Neural cell (in vitro differentiated cells): Measurements from ENCODE around the gene ANKRD39. TPM values are rescaled to one million over a fixed set of nuclear protein-coding genes. Genes with fewer than 3 reads are reported as not detected.

ENCODE experiments used
- H2AFZ ChIP-seq: fragments of 200-600, 300-800 bp; sonication (generic), shearing (Covaris generic); 2 replicates; pipeline ENCODE4 v1.6.0; 2014; ENCODE audit warnings: low read depth, mild to moderate bottlenecking, antibody characterized with exemption, low read length, moderate library complexity
- H3F3A ChIP-seq: fragments of 200-600 bp; shearing (Covaris generic); 2 replicates; pipeline ENCODE4 v1.6.1; 2016; ENCODE audit warnings: mild to moderate bottlenecking, moderate library complexity, mixed read lengths, antibody characterized with exemption, low read length; ENCODE audit not compliant: insufficient read depth, poor library complexity, severe bottlenecking
- H3K27ac ChIP-seq: fragments of 200-600, 300-800 bp; sonication (generic), shearing (Covaris generic); 2 replicates; pipeline ENCODE4 v1.5.1; 2014; ENCODE audit warnings: mild to moderate bottlenecking, low read length, moderate library complexity
- H3K27me3 ChIP-seq: fragments of 300-800, 200-600 bp; sonication (generic), shearing (Covaris generic); 2 replicates; pipeline ENCODE4 v1.6.0; 2014; ENCODE audit warnings: mild to moderate bottlenecking, low read depth, low read length, moderate library complexity; ENCODE audit not compliant: insufficient read depth
- H3K36me3 ChIP-seq: fragments of 300-800, 200-600 bp; sonication (generic), shearing (Covaris generic); 2 replicates; pipeline ENCODE4 v1.5.1; 2014; ENCODE audit warnings: mild to moderate bottlenecking, antibody characterized with exemption, low read length, moderate library complexity; ENCODE audit not compliant: insufficient read depth
- H3K4me2 ChIP-seq: fragments of 300-800, 200-600 bp; sonication (generic), shearing (Covaris generic); 2 replicates; pipeline ENCODE4 v1.6.0; 2014; ENCODE audit warnings: mild to moderate bottlenecking, low read length
- H3K4me3 ChIP-seq: fragments of 300-800, 200-600 bp; sonication (generic), shearing (Covaris generic); 2 replicates; pipeline ENCODE4 v1.5.1; 2014; ENCODE audit warnings: mild to moderate bottlenecking, low read length, moderate library complexity
- H3K79me2 ChIP-seq: fragments of 200-600 bp; shearing (Covaris generic); replicated peaks from 2 replicates; pipeline ENCODE4 v1.6.0; 2014; ENCODE audit warnings: mild to moderate bottlenecking, low read length, moderate library complexity; ENCODE audit not compliant: insufficient read depth
- H3K9ac ChIP-seq: fragments of 300-800, 200-600 bp; sonication (generic), shearing (Covaris generic); 2 replicates; pipeline ENCODE4 v1.6.1; 2016; ENCODE audit warnings: mild to moderate bottlenecking, low read length, mixed read lengths
- H3K9me2 ChIP-seq: fragments of 200-600 bp; shearing (Covaris generic); 2 replicates; pipeline ENCODE4 v1.6.1; 2016; ENCODE audit warnings: mild to moderate bottlenecking, low read length, mixed read lengths; ENCODE audit not compliant: insufficient read depth
- H3K9me3 ChIP-seq: fragments of 200-600, 300-800 bp; sonication (generic), shearing (Covaris generic); 2 replicates; pipeline ENCODE4 v1.6.1; 2016; ENCODE audit warnings: mild to moderate bottlenecking, mixed run types, low read length, moderate library complexity, mixed read lengths
- H4K20me1 ChIP-seq: fragments of 200-600 bp; shearing (Covaris generic); 2 replicates; pipeline ENCODE4 v1.6.1; 2016; ENCODE audit warnings: mild to moderate bottlenecking, mixed run types; ENCODE audit not compliant: insufficient read depth
- CTCF ChIP-seq: fragments of 450-650 bp; IDR thresholded peaks from 2 replicates; pipeline ENCODE4 v1.5.1; 2014; ENCODE audit warnings: antibody characterized with exemption, mild to moderate bottlenecking, moderate library complexity; ENCODE audit not compliant: poor library complexity, severe bottlenecking
- EP300 ChIP-seq: fragments of 450-650 bp; conservative IDR thresholded peaks from 2 replicates; pipeline ENCODE4 v1.6.1; 2014; ENCODE audit warnings: antibody characterized with exemption, mild to moderate bottlenecking, moderate library complexity; ENCODE audit not compliant: poor library complexity, severe bottlenecking
- EZH2 ChIP-seq: fragments of 200-600, 300-800 bp; shearing (Covaris generic), sonication (generic); IDR thresholded peaks from 2 replicates; pipeline ENCODE4 v1.6.1; 2014; ENCODE audit warnings: antibody characterized with exemption, low read length, borderline replicate concordance, mild to moderate bottlenecking; ENCODE audit not compliant: insufficient read depth, poor library complexity, severe bottlenecking
- MXI1 ChIP-seq: fragments of 450-650 bp; conservative IDR thresholded peaks from 2 replicates; pipeline ENCODE4 v1.6.1; 2014; ENCODE audit warnings: antibody characterized with exemption, mild to moderate bottlenecking; ENCODE audit not compliant: poor library complexity, severe bottlenecking
- POLR2AphosphoS5 ChIP-seq: IDR thresholded peaks from 2 replicates; pipeline ENCODE4 v1.6.1; 2012
- RAD21 ChIP-seq: fragments of 450-650 bp; conservative IDR thresholded peaks from 2 replicates; pipeline ENCODE4 v1.6.1; 2014; ENCODE audit warnings: antibody characterized with exemption, mild to moderate bottlenecking, moderate library complexity
- REST ChIP-seq: IDR thresholded peaks from 2 replicates; pipeline ENCODE4 v1.6.1; 2012; ENCODE audit warnings: borderline replicate concordance
- SMC3 ChIP-seq: fragments of 450-650 bp; conservative IDR thresholded peaks from 2 replicates; pipeline ENCODE4 v1.6.1; 2014; ENCODE audit warnings: antibody characterized with exemption, mild to moderate bottlenecking, moderate library complexity; ENCODE audit not compliant: poor library complexity
- TAF1 ChIP-seq: IDR thresholded peaks from 2 replicates; pipeline ENCODE4 v1.6.1; 2012; ENCODE audit warnings: low read depth
- polyA plus RNA-seq: library from polyadenylated mRNA; depleted of rRNA; stranded (reverse); fragments of >200 nt; gene quantifications from 2 replicates; pipeline ENCODE4 v1.2.3, GENCODE V29; 2014

The ANKRD39 gene
- polyA plus RNA-seq, 1 donor from 2014 or later = 30.7 TPM

- Histone ChIP-seq H3K4me2 (no peak overlapping the region), H3K9me2 (no peaks in the 10 kb centered on the region), H3K9ac (no peak overlapping the region), H3K4me3 (no peak overlapping the region), H3K79me2 (no peaks in the 10 kb centered on the region), H4K20me1 (no peaks in the 10 kb centered on the region), H3K9me3 (no peaks in the 10 kb centered on the region), H3F3A (no peaks in the 10 kb centered on the region), H3K27ac (no peak overlapping the region), H3K36me3 (no peaks in the 10 kb centered on the region), H2AFZ (no peak overlapping the region), H3K27me3 (no peaks in the 10 kb centered on the region)
- no peak for TF ChIP-seq REST
- TF ChIP-seq MXI1 = no peak
- no peak for TF ChIP-seq POLR2AphosphoS5
- no peak for TF ChIP-seq SMC3
- no peak for TF ChIP-seq CTCF
- no peak for TF ChIP-seq EZH2
- no peak for TF ChIP-seq RAD21
- TF ChIP-seq EP300 = no peak
- TF ChIP-seq TAF1 = no peak
Observed at GRCh38 chr2:96802721-96803120, 55.1 kb downstream of the ANKRD39 start.

DNA sequence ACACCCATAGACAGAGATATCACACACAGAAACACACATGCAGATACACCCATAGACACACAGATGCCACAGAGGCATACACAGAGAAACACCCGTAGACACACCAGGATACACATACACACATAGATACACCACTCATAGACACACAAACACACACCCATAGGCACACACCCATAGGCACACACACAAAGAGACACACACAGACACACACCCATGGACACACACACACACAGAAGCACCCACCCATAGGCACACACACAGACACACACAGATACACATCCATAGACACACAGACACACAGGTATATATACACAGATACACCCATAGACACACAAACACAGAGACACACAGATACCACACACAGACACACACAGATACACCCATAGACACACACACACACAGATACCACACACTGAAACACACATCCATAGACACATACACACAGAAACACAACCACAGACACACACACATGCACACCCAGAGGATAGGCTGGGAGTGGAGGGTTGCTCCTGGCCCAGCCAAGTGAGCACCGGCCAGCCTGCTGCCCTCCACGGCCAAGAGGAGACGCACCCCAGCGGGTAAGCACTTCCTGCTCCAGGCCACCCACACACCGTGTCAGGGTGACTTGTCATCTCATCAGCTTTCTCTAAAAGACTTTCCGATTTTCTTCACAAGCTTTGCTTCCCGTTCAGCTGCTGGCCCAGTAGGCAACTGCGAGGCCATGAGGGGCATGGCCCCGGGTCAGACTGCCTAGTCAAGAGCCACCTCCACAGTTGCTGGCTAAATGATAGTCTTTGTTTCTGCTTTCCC, 55.8 kb downstream of the ANKRD39 start:
- Histone ChIP-seq H3K9ac (no peak overlapping the region), H3K27ac (no peak overlapping the region), H4K20me1 (no peaks in the 10 kb centered on the region), H2AFZ (no peak overlapping the region), H3K4me3 (no peak overlapping the region), H3K9me2 (no peaks in the 10 kb centered on the region), H3F3A (no peaks in the 10 kb centered on the region), H3K27me3 (no peaks in the 10 kb centered on the region), H3K79me2 (no peaks in the 10 kb centered on the region), H3K9me3 (no peaks in the 10 kb centered on the region), H3K36me3 (no peaks in the 10 kb centered on the region), H3K4me2 (no peak overlapping the region)
- no peak for TF ChIP-seq EP300
- TF ChIP-seq TAF1 = no peak
- no peak for TF ChIP-seq MXI1
- no peak for TF ChIP-seq REST
- no peak for TF ChIP-seq POLR2AphosphoS5
- no peak for TF ChIP-seq EZH2
- TF ChIP-seq SMC3 = no peak
- TF ChIP-seq CTCF = no peak
- no peak for TF ChIP-seq RAD21
